ENCODE data around the gene C18orf63.
A peak's percentile ranks its signal among the peaks of the same experiment; 100 is the strongest.

C18orf63 gene

DNA sequence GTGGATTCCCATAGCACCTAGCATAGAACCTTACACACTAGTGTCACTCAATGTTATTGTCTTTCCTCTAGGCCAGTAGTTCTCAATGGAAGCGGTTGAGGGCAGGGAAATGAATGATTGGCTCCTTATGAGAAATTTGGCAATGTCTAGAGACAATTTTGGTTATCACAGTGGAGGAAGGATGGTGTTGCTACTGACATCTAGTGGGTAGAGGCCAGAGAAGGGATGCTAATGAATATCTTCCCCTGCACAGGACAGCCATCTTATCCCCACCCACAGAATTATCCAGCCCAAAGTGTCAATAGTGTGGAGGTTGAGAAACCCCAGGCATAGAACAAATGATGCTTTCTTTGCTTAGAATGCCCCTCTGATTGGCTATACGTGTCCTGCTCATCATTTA lies 15.8 kb downstream of the C18orf63 start:
- DNase-seq: no peak

DNA sequence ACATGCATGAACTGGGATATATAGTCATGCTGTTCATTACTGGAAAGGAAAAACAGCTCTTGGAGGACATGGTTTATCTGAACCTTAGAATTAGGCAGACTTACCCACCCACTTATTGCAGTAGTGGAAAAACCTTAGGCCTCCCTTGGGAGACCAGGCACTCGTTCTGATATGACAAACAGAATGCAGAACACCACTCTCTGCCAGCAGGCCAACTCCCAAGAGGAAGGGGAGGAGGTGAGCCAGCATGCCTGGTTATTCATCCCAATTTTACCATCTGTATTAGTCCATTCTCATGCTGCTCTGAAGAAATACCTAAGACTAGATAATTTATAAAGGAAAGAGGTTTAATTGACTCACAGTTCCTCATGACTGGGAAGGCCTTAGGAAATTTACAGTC lies 17.5 kb downstream of the C18orf63 start:
- DNase-seq: no peak

DNA sequence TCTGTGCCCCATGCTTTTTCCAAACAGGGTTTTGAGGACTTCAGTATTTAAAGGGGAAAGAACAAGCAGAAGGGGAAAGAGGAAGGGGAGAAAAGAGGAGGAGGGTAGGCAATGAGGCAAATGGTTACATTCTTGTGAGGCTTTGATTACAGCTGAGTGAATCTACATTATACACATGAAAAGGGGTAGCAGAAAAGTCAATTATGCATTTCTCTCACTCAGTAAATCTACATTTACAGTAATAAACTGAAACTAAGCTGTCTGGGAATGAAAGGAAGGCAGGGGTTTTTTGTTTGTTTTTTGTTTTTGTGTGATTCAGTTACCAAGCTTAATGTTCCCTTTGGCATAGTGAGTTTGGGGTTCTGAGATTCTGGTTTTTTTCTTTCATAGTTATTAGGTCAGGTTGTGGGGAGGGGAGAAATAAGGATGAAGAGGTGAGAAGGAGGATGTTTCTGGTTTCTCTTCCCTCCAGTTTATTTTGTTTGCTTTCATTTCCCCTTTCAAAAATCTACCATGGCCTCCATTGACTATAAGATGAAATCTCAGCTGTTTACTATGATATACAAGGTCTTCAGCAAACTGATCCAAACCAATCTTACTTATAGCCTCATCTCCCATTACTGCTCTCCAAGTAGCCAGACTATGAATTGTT lies 18.7 kb downstream of the C18orf63 start:
- DNase-seq: no peak

DNA sequence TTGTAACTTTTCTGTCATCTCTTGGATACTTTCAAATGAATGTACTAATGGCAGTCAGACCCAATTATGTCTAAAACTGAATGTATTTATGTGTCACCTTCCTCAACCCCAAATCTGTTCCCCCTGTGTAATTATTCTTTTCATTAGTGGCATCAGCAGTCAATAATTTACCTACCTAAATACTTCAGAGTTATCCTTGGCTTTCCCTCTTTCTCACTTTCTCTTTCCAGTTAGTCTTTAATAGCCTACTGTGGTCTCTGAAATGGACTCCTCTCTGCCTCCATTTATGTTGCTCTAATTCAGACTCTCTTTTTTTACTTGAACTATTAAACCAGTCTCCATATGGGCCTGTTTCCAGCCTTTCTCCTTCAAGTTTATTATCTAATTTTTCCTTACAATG lies 21.0 kb downstream of the C18orf63 start:
- DNase-seq: no peak

DNA sequence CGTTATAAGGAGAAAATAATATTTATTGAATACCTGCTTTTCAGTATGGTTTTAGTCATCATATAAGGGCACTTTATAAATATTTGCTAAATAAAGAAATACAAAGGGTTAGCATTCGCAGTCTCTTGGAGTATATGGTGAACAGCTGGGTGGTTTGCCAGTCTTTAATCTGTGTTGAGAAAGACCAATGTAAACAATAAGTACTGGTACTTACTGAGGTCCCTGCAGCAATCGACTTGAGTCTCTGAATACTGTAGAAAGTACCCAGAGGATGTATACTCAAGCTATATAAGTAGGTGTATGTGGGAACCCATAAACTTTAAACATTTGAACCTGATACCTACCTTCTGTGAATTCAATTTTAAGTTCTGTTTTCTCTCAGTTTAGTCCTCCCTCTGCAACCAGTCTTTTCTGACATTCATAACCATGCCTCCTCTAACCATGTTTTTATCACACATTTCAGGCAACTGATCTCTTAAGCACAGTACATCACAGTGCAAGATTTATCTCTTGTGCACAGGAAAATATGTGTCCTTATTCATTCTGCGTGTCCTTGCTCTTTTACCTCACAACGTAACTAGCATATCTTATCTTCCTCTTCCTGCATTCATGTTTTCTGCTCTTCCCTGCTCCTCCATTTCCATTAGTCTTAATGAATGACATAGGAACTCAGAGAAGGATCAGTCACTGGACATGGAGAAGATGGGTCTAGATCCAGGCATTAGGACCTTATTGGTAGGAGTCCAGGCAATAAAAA lies 21.7 kb downstream of the C18orf63 start:
- no peak for DNase-seq

DNA sequence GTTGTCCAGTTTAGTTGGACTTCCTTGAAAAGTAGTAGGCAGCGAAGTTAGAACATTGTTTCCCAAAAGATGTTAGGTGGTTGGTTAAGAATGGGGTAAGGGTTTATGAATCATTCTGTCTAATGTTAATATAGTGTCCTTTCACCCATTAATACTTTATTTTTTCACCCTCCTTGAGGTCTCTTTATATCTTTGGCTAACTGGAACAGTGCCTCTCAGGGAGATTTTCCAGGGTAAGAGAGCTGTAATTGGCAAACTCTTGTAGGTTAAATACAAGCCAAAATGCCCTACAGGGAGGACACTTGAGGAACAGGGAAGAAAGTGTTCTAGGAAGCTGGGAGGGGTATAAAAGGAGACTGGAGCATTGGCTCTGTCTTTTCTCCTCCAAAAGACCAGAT lies 22.3 kb downstream of the C18orf63 start:
- no peak for DNase-seq

DNA sequence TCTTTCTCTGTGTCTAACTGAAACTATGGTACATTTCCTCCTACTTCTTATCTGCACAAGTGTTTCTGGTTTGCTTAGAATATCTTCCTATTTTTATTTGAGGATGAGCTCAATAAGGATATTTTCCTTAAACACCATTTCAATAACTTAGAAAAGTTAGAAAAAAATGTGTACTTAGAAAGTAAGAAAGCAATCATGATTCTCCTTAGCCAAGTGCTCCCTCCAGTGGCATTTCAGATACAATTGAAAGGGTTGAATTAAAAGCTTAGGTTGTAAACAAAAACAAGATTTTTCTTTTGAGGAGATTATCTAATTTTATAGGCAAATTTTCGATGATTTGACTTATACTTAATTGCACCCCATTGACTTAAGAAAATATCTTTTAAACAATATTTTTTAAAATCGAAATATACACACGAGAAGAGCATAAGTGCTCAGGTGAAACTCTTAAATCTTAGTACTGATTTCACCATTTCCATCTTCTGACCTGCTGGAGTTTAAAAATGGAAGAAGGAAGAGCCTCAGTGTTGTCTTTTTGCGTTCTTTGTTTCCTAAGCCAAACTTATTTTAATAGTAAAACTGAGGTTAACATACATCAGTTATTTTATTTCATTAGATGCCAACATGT lies 26.9 kb downstream of the C18orf63 start:
- DNase-seq: no peak

DNA sequence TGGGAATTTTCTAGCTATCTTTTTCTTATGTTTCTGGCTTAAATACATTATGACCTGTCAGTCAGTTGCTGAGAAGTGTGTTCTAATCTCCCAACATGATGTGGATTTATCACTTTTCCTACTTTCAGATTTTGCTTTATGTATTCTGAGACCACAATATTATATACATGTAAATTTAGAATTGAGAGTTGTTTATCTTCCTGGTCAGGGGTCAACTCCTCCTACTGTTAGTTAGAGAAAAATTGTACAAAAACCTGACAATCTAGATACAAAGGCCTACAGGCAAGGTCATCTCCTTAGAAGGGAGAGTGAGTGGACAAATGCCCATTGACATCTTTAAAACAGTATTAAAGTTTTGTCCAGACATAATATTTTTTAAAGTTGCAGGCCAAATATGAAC lies 30.6 kb downstream of the C18orf63 start:
- DNase-seq: no peak

DNA sequence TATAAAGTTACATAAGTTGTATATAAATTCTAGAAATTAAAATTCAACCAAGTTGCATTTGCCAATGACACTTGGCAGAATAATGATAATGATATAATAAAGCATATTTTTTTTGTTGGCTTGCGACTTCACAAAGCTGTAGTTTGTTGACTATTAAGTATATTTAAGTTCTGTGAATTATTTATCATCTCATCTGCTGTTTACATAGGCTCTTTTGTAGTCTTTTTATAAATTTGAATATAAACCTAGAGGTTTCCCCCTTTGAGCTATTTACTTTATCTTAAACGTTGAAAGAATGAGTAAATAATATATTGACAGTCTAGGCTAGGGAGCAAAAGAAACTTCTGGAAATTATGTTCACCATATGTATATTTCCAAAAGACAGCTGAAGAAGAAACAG lies 32.9 kb downstream of the C18orf63 start:
- no peak for DNase-seq

DNA sequence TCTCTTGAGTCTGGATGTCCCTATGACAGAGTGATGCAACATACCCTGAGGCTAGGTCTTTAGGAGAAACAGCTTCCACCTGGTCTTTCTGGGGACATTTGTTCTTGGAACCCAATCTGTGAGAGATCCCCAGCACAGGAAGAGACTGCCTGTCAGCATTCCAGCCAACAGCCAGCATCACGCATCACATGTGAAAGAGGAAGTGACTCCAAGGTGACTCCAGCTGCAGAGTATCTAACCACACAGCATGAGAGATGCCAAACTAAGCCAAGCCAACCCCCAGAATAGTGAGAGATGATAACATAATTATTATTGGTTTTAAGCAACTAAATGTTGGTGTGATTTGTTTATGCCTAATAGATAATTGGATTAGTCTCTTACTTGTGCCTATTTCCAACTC lies 35.7 kb downstream of the C18orf63 start:
- no peak for DNase-seq

DNA sequence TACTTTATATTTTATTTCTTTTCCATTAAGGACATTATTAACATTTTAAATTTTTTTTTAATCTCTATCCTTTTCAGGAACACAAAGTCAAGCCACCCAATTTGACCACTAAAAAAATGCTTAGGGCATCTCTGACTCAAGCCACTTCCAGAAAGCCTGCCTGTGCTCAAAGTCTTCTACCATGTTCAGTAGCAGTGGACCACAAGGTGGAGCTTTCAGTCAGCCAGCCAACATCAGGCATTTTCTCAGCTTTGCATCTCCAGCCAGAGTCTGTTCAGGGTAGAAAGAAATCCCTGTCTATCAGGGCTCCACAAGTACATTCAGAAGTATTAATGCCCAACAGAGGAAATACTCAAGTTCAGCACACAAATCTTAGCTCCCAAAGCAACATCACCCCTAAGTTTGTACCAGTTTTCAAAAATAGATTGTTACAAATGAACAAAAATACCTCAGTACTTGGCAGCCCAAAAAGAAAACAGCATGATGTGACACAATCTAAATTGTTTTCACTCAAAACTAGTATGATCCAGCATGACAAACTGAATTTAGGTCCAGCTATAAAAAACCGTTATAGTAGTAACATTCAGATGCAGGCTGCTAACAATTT lies 37.6 kb downstream of the C18orf63 start:
- DNase-seq: peak; percentile 71

DNA sequence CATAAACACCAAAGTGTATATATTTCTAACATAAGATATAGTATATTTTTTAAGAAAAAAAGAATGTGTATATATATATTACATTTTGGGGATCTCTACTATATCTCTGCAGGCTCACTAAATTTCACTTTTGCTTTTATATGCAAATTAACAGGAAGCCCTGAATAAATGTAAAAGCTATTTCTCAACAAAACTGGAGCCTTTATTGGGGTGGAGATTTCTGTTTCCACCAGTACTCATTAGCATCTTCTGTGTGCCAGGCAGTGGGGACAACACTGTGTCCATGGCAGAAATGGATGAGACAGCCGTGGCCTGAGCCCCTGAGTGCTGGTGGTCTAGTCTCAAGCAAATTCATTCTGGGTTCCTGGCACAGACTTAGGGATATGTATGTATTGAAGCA lies 41.3 kb downstream of the C18orf63 start:
- no peak for DNase-seq

DNA sequence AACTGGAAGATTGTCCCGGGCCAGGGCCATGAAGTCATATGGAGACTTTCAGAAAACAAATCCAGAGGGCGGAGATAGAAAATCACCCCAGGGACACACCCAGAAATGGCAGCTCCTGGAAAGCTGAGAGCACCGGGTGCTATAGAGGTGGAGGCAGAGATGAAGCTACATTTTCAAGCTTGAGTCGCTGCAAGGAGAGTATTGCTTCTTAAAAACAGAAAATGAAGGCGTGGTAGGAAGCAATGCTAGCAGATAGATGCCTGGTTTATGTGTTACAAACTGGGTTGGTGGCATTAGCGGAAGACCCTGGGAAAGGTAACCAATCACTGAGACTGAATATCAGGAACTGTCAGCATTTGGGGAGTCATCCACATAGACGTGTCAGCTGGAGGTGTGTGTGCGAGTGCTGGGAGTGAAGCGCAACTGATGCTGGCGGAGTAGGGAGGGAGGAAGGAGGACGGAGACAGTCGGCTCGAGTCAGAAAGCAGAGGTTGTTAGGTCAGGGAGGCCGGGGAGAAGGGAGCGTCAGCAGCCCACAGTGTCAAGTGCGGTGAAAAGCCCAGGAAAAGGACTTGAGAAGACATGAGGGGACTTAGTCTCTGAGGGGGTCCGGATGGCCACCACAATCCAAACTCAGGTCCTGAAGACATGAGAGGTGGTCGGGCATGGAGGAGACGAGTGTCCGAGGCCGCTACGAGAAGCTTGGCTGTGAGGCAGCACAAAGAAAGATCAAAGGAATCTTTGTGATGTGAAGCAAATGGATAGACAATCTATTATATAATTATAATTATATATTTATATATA lies 45.4 kb downstream of the C18orf63 start:
- peak; percentile 41 for DNase-seq

DNA sequence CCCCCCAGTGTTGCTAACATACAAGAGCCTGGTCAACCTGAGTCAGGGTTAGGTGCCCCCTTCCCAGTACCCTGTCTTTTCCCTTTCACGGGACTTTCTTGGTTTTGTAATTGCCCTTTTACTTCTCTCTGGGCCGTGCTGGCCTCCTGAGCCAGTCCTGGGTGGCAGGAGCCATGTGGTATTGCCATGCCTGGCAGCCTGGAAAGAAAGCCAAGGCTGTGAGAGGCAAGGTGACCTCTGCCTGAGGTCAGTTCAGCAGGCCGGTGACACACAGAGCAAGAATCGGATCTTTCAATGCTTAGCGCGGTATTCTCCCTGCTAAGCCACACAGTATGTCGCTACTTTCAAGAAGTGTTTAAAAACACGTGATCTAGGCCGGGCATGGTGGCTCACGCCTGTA lies 52.3 kb downstream of the C18orf63 start:
- no peak for DNase-seq

DNA sequence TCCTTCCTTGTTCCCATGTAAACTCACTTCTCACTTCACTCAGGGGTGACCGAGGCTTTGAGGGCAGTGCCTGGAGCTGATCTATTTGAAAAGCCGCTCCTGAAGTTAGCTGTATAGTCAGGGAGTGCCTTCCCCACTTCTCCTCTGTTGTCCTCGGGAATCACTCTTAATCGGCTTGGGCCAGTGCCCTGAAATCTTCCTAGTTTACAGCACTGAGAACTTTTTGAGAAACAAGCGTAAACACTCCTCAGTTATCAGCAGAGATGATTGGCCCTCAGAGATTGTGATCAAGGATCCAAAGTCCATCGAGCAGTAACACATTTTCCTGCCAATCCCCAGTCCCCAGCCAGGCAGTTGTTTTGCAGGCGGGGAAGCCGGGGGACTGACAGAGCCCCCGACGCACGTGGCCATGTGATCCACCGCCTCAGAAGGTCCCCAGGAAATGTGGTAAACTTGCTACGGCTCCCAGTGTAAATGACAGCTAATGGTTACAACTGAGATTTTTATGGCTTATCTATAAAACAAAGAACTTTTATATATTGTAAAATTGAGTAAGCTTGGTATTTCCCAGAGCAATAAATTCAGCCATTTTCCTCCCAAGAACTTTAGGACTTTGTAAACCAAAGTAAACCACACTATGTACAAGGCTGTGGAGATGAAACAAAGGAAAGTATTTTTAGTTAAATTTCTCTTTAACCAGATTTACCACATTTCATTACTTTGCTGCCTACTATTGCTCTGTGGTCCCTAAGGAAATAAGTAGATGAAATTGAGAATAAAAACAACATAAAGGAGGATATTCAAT lies 53.5 kb downstream of the C18orf63 start:
- no peak for DNase-seq

DNA sequence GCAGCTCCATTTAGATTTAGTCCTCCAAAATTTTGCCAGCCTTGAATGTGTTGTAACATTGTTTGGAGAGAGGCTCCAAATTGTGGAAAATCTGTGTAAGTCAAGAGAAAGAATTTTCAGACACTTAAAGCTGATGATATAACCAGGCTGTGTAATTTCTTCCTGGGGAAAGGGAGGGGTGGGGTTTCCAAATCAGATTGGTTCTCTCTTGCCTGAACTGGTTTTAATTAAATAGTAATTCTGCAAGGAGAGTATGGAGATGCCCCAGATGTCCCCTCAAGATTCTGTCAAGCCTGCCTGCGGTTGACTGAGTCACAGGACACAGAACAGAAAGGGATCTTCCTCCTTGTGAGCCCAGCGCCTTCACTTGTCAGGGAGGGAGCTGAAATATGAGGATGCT lies 54.5 kb downstream of the C18orf63 start:
- DNase-seq: no peak

DNA sequence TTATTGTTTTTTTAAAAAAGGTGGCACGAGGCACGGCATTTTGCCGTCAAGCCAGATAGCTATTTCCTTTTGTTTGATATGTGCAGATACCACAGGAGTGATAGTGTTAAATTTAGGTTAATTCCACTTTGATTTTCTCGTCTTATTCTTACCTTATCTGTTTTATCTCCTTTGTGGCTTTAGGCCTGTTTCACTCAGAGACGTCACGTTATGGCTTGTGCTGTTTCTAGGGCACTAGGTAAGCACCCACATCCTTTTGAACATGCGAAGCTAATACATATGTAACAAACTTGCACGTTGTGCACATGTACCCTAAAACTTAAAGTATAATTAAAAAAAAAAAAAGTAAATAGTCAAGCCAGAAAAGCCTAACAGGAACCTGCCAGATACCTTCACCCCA lies 57.8 kb downstream of the C18orf63 start:
- no peak for DNase-seq

DNA sequence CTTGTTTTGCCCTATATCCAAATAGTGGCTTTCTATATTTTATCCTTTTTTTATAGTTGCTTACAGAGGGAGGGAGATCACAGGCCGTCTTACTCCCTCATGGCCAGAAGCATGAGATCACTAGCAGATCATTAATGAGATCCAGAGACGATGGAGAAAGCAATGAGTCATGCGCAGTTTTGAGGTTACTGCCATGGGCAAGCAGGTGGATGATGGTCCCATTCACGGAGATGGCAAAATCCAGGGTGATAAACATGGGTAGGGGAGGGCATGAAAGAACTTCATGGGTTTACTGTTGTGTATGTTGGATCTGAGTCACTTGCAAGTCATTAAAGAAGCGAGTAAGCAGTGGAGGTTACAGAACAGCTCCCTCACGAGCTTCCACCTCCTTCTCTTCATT lies 60.4 kb downstream of the C18orf63 start:
- DNase-seq: no peak

DNA sequence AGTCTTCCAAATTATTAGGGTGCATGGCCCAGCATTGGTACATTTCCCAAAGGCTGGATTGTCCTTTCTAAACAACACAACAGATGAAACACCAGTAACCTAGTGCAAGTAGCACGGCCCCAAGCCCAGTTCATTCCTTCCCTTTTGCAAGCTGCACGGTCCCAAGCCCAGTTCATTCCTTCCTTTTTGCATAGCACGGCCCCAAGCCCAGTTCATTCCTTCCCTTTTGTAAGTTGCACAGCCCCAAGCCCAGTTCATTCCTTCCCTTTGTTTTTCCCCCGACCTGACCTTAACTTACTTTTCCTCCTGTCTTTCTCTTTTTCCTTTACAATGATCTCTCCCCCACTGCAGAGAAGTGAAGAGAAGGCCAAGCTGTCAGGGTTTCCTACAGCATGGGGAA lies 60.9 kb downstream of the C18orf63 start:
- DNase-seq: no peak

DNA sequence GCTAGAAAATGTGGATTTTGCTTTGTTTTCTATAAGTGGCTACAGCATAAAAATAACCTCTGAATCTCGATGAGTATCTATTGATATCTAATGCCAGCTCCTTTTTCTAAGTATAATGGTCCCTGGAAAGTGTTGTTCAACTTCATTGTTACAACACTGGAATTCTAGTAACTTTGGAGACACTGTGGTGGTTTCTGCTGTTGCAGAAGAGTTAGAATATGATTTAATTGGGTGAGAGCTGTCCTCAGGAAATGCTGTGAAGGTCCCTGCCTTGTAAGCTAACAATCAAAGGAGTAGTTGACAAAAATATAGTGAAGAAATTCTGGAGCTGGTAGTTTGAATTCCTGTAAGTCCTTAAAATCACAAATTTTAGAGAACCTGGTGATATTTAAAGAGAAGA lies 62.1 kb downstream of the C18orf63 start:
- no peak for DNase-seq

DNA sequence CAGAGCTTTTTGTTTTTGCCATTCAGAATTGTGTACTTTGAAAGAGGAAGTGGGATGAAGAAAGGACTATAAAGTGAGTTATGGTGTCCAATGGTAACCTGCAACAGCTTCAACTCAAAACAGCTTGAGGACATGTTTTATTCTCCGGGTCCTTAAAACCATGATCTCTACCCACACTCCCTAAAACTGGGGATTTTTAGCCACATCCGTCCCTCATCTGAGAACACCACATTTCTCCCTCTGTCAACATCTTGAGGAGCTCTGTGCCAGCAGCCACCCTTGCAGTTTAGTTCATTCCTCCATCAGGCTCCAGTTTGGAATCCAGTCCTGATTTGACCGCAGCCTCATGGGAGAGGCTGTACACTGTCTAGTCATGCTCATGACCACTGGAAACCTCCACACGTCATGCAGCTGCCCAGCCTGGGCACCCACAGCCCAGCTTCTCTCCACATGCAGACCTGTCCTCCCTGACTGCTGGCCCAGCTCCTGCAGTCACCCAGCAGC lies 62.6 kb downstream of the C18orf63 start:
- DNase-seq: no peak

DNA sequence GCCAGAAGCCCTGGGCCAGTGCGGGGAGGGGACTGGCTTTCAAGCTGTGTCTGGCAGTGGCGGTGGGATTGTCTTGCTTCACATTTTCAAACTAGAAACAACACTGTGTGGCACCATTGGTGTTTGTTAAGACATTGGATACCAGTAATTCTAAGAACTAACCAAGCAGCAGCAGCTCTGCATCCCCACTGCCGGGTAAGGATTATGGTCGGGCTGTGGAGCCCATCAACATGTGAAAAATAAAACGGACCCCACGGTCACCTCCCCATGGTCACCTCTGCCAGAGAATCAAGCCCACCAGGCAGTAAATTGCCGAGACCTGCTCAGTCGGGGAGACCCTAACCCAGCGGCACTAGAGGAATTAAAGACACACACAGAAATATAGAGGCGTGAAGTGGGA lies 65.3 kb downstream of the C18orf63 start:
- no peak for DNase-seq

Data from retina (tissue), 1 donor.